Stimulated activated CD8-positive, alpha-beta memory T cell treated with anti-CD3 and anti-CD28 coated beads, Interleukin-2, amount 100 ng/mL, for 1 hour (primary cell): ENCODE results near the gene HTR6.
"Not testable (repeated sequence)": the region's sequence is repeated elsewhere in the genome, so short reads cannot be mapped to it uniquely, and the experiment has no call there.

Source experiments
- DNase-seq, 2 donors: peaks; one replicate each; pipeline ENCODE4 v3.0.0-alpha.2; 2020; ENCODE audit warnings: low read depth in 2 of 2

HTR6 gene

GRCh38 chr1:19664453-19665185, at the start of gene HTR6:
TSS of gene HTR6 (plus strand) at chr1:19664875. CDS start at chr1:19665754, 879 bp downstream.
- DNase-seq: no peak

DNA sequence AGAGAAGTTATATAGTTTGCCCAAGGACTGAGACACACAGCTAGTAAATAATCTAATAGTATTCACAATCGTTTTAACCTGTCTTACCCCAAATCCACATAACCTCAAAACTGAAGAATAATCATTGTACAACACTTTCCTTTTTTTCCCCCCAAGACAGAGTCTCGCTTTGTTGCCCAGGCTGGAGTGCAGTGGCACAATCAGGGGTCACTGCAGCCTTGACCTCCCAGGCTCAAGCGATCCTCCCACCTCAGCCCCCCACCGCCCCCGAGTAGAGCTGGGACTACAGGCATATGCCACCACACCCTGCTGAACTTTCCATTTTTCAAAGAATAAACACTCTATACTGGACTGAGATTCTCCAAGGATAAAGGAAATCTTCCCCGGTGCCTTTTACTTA, 49.2 kb upstream of the HTR6 start:
- no peak for DNase-seq

DNA sequence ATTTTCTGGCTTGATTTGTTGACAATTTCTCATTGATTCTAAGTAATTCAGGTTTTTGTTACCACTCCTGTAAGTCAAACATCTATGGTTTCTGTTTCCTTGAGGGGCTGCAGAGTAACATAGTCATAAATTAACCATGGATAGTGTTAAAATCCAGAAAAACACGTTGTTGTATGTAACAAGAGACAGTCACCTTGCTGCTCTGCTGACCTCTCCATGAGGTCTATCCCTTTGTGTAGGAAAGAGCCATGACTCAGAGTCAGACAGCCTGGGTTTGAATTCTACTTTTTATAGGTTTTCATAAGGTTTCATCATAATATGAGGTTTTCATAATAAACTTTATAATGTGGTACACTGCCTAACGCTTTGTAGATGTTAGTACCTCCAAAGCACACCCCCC, 48.2 kb upstream of the HTR6 start:
- no peak for DNase-seq

DNA sequence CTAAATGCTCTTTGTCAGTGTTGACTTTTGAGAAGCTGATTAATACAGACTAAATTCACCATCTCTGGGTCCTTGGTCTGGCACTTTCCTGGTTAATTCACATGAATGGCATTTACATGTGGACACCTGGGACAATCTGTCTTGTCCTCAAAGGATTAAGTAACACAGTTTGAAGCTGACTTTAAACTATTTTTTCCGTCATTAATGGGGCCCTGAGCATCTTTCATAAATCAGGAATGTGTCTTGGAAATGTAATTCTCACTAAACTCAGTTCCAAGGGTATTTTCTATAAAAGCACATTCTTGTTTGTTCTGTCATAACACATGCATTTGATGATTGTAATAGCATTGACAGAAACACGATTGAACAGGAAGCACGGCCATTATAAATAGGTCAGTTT, 47.3 kb upstream of the HTR6 start:
- DNase-seq: no peak

GRCh38 chr1:19618428-19618827, 46.2 kb upstream of the HTR6 start:
- no peak for DNase-seq

- no peak for DNase-seq
Measured at GRCh38 chr1:19619697-19620384, 44.8 kb upstream of the HTR6 start.

DNA sequence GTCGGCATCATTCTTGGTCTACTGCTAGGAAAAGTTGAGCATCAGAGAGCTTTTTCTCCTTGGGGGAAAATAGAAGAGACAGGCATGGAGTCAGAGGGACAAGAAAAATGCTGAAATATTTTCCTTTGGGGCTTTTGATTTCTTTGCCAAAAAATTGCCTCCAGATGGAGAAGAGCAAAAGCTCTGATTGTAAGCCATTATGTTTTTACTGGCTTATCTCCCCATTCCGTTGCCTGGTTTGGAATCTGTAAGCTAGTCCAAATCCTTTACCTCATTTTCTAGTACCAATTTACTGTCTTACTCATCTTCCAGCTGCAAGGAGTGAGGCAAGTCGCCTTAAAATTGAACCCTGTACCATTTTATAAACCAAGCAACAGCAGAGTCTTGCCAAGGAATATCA, 43.9 kb upstream of the HTR6 start:
- DNase-seq: no peak

DNA sequence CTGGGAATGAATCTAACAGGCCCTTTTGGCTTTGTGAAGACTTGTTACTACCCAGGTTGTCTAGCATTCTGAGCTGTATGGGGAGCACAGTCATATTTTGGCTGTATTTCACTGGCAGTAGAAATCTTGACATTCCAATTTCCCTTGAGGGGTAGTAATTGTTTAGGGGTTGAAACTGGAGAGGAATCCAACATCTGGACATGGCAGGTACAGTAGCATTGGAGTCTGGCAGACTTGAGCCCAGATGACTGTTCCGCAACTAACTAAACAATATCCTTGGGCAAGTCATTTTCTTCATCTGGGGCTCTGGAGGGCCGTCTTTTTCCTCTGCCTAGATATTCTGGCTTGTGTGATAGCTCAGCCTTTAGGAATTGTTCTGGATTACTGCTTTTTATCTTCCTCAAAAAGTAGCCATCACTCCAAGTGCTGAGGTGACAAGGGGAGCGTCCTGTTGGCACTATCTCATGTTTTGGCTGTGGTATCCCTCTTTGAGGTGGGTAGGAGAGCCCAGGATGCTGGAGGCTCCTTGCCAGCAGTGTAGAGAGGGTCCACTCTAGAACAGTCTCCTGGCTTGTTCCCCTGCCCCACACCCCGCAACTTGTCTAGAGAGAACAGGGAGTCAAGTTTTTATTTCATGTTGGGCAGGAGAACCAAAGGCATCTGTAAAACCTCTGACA, 43.3 kb upstream of the HTR6 start:
- DNase-seq: no peak

- DNase-seq: no peak
Measured at GRCh38 chr1:19622204-19622603, 42.5 kb upstream of the HTR6 start.

GRCh38 chr1:19623523-19623922, 41.2 kb upstream of the HTR6 start:
- DNase-seq: no peak

DNA sequence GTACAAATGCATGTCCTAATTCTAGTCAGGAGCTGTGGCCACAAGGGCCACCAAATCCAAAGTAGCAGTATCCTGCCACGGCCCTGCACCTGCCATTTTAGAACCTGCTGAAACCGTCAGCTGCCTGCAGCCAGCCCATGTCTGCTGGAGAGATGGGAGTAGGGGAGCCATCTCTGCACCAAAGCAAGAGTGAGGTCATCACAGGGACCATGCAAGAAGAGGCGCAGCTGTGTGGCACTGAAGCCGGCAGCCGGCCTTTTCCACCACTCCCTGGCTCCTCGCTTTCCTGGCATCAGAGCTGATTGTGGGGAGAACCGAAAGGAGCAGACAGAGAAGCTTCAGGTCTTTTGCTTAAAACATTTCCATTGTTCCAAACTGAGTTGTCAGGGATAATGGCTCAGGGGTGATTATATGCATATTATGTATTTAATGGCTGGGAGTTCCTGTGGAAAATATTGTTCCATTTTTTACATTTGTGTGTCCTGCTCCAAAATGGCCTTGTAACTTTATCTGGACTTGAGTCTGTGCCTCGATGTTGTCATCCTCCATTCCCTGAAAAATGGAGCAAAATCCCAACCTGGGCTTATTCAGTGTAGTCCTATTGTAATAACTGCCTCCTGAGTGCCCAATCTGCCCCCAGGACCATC, 39.3 kb upstream of the HTR6 start:
- no peak for DNase-seq

DNA sequence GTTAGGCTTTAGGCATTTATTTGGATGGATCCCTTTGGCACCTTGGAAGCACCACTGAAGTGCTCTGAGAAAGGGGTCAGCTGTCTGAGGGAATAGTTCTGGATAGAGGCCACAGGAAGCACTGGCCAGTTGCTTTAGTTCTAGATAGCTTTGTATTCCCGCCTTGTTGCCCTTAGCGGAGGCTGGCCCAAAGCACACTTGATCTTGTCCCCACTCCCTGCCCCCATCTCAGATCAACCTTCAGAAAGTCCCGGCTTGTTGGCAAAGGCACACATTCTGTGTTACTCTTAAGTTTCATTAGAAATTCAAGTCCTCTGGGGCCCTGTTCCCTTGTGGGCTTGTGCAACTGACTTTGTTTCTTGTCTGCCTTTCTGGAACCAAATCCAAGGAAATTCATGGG, 35.8 kb upstream of the HTR6 start:
- DNase-seq: no peak

- DNase-seq: no peak
Measured at GRCh38 chr1:19629357-19629756, 35.3 kb upstream of the HTR6 start.

DNA sequence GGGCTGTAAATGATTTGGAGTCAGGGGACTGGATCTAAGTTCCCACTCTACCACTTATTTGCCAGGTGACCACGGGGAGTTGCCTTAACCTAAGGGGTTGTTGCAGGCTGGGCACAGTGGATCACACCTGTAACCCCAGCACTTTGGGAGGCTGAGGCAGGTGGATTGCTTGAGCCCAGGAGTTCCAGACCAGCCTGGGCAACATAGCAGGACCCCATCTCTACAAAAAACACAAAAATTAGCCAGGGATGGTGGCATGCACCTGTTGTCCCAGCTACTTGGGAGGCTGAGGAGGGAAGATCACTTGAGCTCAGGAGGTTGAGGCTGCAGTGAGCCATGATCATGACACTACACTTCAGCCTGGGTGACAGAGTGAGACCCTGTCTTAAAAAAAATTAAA, 34.5 kb upstream of the HTR6 start:
- DNase-seq: not testable (repeated sequence)

DNA sequence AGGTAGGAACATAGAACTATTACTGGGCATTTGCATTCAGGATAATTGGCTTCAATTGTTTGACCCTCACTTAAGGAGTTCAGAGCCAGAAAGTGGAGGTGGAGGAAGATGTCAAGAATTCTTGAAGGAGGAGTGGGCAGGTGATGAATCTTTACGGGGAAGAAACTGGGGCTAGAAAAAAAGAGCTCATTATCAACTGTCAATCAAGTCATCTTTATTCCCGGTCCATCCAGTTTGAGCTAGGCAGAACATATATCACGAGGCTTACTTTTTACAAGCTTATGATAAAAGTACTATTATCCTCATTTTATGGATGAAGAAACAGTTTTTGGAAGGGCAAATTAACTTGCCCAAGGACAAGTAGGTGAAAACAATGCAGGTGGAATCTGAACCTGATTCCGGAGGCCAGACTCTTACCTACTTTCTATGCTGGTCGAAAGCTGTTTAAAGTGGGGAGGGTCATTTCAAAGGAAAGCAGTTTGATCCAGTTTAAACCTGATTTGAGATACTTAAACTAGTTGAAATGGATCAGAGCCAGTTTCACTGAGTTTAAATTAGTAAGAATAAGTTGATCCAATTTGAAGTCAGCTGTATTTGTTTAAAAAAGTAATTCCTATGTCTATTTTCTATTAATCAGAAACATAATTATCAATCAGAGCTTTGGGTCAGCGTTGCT, 33.8 kb upstream of the HTR6 start:
- no peak for DNase-seq

DNA sequence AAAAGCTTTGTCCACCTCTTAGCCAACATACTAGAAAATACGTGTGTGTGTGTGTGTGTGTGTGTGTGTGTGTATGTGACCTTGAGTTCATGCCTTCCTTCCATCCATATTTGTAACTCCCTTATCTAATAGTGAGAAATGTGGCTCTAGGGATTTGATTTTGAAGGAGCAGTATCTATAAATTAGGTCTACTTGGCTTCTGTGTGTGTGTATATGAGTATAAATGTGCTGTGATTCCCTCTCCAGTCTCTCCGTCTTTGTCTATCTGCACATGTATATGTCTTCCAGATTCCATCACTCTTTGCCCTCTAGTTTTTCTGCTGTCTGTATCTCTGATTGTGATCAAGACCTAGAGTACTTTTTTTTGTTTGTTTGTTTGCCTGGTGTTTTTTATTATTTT, 32.5 kb upstream of the HTR6 start:
- DNase-seq: no peak

DNA sequence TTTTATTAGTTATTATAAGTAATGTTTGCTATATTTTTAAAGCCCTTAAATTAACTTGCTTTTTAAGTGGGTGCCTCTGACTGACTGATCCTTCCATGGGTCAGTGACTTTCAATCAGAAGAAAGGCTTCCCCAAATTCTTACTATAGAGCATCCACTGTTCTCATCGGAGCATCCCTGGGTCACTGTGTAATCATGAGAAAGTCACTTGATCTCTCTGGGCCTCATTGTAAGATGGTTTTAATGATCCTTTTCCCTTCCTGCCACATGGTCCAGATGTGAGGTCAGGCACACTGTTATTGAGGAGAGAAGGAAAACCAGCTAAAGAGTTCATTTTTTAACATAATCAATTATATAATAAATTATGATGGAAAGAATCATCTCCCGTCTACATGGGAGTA, 31.6 kb upstream of the HTR6 start:
- no peak for DNase-seq

DNA sequence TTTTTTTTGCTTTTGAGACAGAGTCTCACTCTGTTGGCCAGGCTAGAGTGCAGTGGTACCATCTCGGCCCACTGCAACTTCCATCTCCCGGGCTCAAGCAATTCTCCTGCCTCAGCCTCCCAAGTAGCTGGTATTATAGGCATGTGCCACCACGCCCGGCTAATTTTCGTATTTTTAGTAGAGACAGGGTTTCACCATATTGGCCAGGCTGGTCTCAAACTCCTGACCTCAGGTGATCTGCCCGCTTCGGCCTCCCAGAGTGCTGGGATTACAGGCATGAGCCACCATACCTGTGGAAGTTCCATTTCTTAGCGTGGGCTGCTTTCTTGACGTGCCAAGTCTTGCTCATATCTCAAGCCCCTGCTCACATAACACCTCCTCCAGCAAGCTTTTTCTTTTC, 29.6 kb upstream of the HTR6 start:
- DNase-seq: not testable (repeated sequence)

- no peak for DNase-seq
Measured at GRCh38 chr1:19635646-19636045, 29.0 kb upstream of the HTR6 start.

- DNase-seq: no peak
Measured at GRCh38 chr1:19636065-19636464, 28.6 kb upstream of the HTR6 start.

DNA sequence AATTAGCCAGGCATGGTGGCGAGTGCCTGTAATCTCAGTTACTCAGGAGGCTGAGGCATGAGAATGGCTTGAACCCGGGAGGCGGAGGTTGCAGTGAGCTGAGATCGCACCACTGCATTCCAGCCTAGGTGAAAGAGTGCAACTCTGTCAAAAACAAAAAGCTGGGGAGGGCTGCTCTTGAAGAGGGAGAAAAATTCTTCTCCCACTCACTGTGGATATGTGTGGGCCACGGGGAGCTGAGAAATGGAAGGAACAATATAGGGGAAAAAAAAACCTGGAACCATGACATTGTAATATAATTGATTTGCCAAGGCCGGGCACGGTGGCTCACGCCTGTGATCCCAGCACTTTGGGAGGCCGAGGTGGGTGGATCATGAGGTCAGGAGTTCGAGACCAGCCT, 27.9 kb upstream of the HTR6 start:
- DNase-seq: not testable (repeated sequence)

GRCh38 chr1:19637606-19638005, 27.1 kb upstream of the HTR6 start:
- DNase-seq: no peak
